T-helper 2 cell treated with Interferon-gamma antibody and Interleukin-4, amounts not matched to agents 5 μg/mL and 100 μg/mL, for 36 hours (primary cell): ENCODE measurements around the gene EPHX1.
"Not testable (repeated sequence)": the region's sequence is repeated elsewhere in the genome, so short reads cannot be mapped to it uniquely, and the experiment has no call there.

Source experiments
- DNase-seq: peaks from one replicate; pipeline ENCODE4 v3.0.0; 2021; ENCODE audit warnings: low spot score
- H3K27ac Mint-ChIP-seq: one replicate; pipeline ENCODE4 v1.8.0; 2021; ENCODE audit warnings: mild to moderate bottlenecking, mixed read lengths
- H3K27me3 Mint-ChIP-seq: one replicate; pipeline ENCODE4 v1.8.0; 2021; ENCODE audit warnings: low read depth, mixed read lengths
- H3K36me3 Mint-ChIP-seq: one replicate; pipeline ENCODE4 v1.8.0; 2021; ENCODE audit warnings: low read depth, mixed read lengths
- H3K4me1 Mint-ChIP-seq: one replicate; pipeline ENCODE4 v1.8.0; 2021; ENCODE audit warnings: low read depth, mixed read lengths
- H3K4me3 Mint-ChIP-seq: one replicate; pipeline ENCODE4 v1.8.0; 2022; ENCODE audit warnings: mild to moderate bottlenecking, moderate library complexity, mixed read lengths
- H3K9me3 Mint-ChIP-seq: one replicate; pipeline ENCODE4 v1.8.0; 2021; ENCODE audit warnings: mixed read lengths

The EPHX1 gene

DNA sequence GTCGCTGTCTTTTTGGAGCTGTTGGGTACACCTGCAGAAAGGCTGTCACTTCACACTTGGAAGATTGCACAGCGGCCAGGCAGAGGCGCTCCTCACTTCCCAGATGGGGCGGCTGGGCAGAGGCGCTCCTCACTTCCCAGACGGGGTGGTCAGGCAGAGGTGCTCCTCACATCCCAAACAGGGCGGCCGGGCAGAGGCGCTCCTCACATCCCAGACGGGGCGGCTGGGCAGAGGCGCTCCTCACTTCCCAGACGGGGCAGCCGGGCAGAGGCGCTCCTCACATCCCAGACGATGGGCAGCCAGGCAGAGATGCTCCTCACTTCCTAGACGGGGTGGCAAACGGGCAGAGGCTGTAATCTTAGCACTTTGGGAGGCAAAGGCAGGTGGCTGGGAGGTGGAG is 13.8 kb upstream of the EPHX1 start:
- not testable (repeated sequence) for H3K27ac Mint-ChIP-seq, H3K4me3 Mint-ChIP-seq, H3K27me3 Mint-ChIP-seq, H3K9me3 Mint-ChIP-seq, H3K4me1 Mint-ChIP-seq, DNase-seq
- peaks cover 42% of the 10 kb centered on the region for H3K36me3 Mint-ChIP-seq

DNA sequence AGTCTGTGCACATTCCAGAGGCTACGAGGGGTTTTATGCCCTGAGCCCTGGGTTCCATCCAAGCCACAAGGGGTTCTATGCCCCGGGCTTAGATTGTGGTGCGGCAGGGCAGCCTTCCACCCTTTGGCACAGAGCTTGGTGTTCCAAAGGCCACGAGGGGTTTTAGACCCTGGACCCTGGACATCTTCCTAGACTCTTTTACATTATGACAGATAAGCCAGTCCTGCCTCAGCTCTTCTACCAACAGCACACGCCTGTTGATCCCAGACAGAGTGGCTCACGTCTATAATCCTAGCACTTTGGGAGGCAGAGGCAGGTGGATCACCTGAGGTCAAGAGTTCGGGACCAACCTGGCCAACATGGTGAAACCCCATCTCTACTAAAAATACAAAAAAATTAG is 8.8 kb upstream of the EPHX1 start:
- H3K36me3 Mint-ChIP-seq, H3K4me3 Mint-ChIP-seq, H3K9me3 Mint-ChIP-seq, DNase-seq, H3K27me3 Mint-ChIP-seq, H3K4me1 Mint-ChIP-seq, H3K27ac Mint-ChIP-seq: not testable (repeated sequence)

DNA sequence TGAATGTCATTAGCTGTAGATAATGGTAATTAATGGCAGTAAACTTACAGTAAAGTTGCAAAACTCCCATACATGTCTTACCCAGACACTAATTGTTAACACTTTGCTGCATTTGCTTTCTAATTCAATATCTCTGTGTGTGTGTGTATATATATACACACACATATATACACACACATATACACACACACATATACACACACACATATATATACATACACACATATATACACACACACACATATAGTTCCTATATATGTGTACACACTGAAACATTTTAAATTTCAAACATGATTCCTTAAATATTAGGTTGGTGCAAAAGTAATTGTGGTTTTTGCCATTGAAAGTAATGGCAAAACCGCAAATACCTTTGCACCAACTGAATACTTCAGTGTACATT is 3.7 kb upstream of the EPHX1 start:
- DNase-seq = no peak
- no peak overlapping the region for H3K4me3 Mint-ChIP-seq
- H3K27me3 Mint-ChIP-seq = peaks cover 13% of the 10 kb centered on the region
- H3K36me3 Mint-ChIP-seq = no peaks in the 10 kb centered on the region
- H3K9me3 Mint-ChIP-seq = no peaks in the 10 kb centered on the region
- H3K4me1 Mint-ChIP-seq = peaks cover 7% of the 10 kb centered on the region
- no peak overlapping the region for H3K27ac Mint-ChIP-seq

DNA sequence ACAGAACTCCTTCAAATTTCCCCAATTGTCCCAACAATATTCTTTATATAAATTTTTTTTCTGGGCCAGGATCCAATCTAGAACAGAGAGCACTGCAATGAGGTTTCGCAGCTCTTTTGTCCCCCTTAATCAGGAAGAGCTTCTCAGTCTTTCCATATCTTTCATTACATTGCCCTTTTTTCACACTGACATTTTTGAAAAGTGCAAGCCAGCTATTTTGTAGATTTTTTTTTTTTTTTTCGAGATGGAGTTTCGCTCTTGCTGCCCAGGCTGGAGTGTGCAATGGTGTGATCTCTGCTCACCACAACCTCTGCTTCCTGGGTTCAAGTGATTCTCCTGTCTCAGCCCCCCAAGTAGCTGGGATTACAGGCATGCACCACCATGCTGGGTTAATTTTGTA is 3.2 kb upstream of the EPHX1 start:
- not testable (repeated sequence) for H3K36me3 Mint-ChIP-seq, DNase-seq, H3K4me3 Mint-ChIP-seq, H3K9me3 Mint-ChIP-seq, H3K27ac Mint-ChIP-seq, H3K4me1 Mint-ChIP-seq
- H3K27me3 Mint-ChIP-seq = peaks cover 14% of the 10 kb centered on the region

DNA sequence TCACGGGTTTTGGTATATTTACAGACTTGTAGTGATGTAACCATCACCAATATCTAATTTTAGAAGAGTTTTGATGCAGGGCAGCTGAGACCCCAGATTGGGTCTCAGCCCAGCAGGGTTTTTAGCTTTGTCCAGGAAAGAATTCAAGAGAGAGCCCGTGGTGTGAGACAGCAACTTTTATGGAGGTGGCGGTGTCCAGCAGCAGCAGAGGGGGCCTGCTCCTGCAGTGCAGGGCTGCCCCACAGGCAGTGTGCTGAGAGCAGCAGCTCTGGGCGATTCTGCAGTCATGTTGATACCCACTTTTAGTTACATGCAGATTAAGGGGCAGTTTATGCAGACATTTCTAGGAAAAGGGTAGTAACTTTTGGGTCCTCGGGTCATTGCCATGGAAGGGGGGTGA is 1.8 kb upstream of the EPHX1 start:
- Mint-ChIP-seq H3K4me1 (peaks cover 7% of the 10 kb centered on the region), H3K36me3 (no peaks in the 10 kb centered on the region), H3K9me3 (no peaks in the 10 kb centered on the region), H3K27me3 (peaks cover 17% of the 10 kb centered on the region), H3K4me3 (no peak overlapping the region), H3K27ac (no peak overlapping the region)
- DNase-seq = no peak

DNA sequence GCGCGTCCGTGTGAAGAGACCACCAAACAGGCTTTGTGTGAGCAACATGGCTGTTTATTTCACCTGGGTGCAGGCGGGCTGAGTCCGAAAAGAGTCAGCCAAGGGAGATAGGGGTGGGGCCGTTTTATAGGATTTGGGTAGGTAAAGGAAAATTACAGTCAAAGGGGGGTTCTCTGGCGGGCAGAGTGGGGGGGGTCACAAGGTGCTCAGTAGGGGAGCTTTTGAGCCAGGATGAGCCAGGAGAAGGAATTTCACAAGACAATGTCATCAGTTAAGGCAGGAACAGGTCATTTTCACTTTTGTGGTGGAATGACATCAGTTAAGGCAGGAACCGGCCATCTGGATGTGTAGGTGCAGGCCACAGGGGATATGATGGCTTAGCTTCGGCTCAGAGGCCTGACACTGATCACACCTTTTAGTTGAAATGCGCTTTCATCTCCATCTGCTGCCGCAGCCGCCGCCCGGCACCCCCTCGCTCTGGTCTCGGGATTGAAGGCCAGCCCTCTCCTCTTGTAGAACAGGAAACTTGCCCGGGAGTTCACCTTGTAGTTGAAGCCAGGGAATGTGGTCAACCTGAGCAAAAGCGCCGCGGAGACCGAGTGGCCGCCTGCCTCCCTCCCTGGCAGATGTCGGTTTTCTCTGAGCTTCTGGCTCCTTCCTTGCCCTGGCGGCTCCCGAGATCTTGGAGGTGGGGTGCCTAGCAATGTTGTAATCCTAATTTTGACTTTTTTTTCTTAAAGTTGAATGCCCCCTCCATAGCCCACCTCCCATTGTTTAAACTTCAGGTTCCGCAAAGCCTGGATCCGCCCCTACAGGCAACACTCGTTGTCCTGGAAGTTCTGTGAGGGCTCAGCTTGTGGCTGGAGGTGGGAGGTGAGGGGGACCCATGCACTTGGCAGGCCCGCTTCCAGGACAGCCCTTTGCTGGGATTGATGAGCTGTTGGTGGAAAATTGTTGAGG is 935 bp downstream of the EPHX1 start:
- not testable (repeated sequence) for H3K36me3 Mint-ChIP-seq, H3K27ac Mint-ChIP-seq, H3K4me1 Mint-ChIP-seq, H3K9me3 Mint-ChIP-seq, DNase-seq
- Mint-ChIP-seq H3K27me3 (peaks cover 17% of the 10 kb centered on the region), H3K4me3 (peak overlapping the region; percentile 83)

DNA sequence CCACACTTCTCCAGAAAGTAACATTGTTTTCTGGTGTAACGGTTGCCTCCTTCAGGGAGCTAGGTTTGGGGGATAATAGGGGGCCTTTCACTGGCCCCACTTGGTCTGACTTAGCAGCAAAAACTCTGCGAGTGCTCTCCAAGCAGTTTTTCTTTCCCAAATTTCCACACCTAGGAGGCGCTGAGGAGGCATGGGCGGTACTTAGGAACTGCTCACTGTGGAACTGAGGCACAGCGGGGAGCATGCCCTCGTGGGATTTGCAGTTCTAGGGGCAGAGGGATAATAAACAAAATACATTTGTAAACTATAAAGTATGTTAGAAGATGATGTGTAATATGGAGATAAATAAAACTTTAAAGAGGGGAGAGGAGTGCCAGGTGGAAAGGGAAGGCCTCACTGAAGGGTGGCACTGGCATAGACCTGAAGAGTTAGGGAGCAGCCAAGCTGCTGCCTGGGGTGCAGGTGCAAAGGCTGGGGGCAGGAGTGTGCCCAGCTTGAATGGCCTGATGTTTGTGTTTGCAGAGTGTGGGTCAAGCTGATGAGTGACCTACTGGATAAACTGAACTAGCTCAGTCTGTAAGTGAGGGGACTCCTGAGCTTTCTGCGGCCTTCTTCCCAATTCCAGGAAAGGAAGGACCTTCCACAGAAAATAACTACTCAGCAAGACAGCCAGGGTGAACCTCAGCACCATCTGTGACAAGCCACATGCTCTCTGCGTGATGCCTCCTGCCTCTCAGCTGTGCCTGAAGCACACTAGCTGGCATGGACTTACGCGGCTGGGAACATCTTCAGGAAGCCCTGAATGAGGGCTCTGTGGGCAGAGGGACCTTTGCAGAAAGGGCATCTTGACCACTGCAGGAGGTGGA is 1.9 kb downstream of the EPHX1 start:
- Mint-ChIP-seq H3K36me3 (no peaks in the 10 kb centered on the region), H3K4me3 (no peak overlapping the region), H3K9me3 (no peaks in the 10 kb centered on the region), H3K4me1 (peaks cover 7% of the 10 kb centered on the region), H3K27ac (no peak overlapping the region), H3K27me3 (peaks cover 17% of the 10 kb centered on the region)
- DNase-seq = no peak

DNA sequence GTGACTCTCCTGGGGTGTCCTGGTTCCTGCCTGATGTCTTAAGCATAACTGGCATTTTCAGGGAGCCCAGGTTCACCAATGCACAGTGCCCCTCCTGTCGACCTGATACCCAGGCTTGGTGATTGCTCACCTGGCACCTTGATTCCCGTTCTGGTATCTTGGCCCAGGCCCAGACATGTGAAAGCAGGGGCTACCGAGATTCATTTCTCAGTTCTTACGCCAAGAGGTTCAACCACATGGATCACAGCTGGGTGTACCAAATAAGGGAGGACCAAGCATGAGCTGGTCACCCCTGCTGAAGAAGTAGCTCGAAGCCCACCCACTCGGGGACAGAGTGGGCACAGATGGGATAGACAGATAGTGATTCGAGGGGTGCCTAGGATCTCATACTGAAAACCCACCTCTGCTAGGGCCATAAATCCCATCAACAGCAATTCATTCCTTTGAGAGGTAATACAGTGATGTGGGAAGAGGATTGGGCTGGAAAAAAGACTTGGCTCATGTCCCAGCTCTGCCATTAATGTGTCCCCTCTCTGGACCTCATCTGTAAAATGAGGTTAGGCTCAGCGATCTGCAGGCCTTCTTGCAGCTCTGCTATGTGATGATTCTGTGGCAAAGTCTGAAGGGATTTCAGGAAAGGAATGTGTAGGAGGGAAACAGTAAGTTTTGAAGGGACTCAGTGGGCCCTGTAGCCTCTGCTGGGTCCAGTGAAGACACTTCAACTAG is 2.7 kb downstream of the EPHX1 start:
- no peak overlapping the region for H3K4me3 Mint-ChIP-seq
- peaks cover 9% of the 10 kb centered on the region for H3K4me1 Mint-ChIP-seq
- DNase-seq = no peak
- peaks cover 17% of the 10 kb centered on the region for H3K27me3 Mint-ChIP-seq
- H3K9me3 Mint-ChIP-seq = no peaks in the 10 kb centered on the region
- no peak overlapping the region for H3K27ac Mint-ChIP-seq
- H3K36me3 Mint-ChIP-seq = no peaks in the 10 kb centered on the region

DNA sequence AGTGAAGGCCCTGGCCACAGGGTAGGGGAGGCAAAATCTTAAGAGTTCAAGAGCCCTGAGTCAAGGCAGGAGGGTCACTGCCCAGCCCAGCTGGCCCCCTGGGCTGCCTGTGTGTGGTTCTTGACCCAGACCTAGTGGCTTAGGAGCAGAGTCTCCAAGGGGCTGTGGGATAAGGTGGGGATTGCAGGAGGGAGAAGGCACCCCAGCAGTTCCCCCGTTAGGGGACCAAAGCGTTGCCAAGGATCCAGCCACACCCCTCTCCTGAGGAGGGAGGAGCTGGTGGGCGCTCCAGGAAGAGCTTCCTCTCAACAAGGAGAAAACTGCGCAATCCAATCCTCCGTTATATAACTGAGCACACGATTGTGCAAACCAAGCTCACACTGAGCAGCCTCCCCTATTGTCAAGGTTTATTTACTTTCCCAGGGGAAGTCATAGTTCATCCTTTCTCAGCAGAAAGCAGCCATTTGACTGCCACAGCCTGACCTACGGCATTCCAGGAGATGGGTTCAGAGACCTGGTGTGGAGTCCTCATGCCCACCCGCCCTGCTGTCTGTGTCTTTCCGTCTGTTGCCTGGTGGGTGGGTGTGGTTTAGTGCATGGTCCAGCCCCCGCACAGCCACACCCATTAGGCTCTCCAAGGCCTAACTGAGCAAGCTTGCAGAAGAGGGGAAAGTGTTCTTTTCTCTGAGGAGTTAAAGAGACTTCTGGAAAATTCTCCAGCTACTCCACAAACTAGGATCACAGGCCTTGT is 3.5 kb downstream of the EPHX1 start:
- Mint-ChIP-seq H3K27ac (no peak overlapping the region), H3K9me3 (no peaks in the 10 kb centered on the region), H3K4me1 (peaks cover 11% of the 10 kb centered on the region), H3K36me3 (no peaks in the 10 kb centered on the region), H3K4me3 (no peak overlapping the region), H3K27me3 (peaks cover 17% of the 10 kb centered on the region)
- DNase-seq = no peak

DNA sequence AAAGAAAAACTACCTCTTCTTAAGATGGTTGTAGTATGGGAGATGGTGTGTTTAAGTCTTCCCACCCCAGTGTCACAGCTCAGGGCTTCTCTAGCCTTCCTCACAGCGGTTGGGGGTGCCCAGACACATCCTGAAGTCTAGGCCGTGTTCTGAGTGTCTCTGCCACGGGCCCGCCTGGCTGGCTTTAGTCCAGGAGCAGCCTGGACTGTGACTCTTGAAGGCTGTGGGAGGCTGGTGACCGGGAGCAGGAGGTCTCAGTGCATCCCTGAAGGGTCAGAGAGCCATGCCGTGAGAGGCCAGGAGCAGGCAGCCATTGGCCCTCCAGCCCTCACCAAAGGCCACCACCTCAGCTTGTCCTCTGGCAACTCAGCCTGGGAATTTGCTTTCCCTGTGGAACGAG is 4.5 kb downstream of the EPHX1 start:
- no peak overlapping the region for H3K4me3 Mint-ChIP-seq
- H3K36me3 Mint-ChIP-seq = no peaks in the 10 kb centered on the region
- no peaks in the 10 kb centered on the region for H3K9me3 Mint-ChIP-seq
- DNase-seq = no peak
- peaks cover 10% of the 10 kb centered on the region for H3K4me1 Mint-ChIP-seq
- no peak overlapping the region for H3K27ac Mint-ChIP-seq
- H3K27me3 Mint-ChIP-seq = peaks cover 17% of the 10 kb centered on the region

DNA sequence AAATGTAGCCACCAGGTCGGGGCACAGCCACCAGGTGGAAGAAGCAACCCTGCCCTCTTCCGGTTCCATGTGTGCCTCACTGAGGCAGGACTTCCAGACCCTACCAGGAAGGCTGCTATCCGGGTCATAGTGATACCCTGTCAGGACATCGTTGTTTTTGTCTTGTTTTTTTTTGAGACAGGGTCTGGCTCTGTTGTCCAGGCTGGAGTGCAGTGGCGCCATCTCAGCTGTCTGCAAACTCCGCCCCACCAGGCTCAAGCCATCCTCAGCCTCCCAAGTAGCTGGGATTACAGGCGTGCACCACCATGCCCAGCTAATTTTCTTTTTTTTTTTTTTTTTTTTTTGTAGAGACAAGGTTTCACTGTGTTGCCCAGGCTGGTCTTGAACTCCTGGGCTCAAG is 5.2 kb downstream of the EPHX1 start:
- peaks cover 13% of the 10 kb centered on the region for H3K27me3 Mint-ChIP-seq
- not testable (repeated sequence) for H3K9me3 Mint-ChIP-seq, DNase-seq, H3K4me3 Mint-ChIP-seq, H3K4me1 Mint-ChIP-seq, H3K36me3 Mint-ChIP-seq, H3K27ac Mint-ChIP-seq

DNA sequence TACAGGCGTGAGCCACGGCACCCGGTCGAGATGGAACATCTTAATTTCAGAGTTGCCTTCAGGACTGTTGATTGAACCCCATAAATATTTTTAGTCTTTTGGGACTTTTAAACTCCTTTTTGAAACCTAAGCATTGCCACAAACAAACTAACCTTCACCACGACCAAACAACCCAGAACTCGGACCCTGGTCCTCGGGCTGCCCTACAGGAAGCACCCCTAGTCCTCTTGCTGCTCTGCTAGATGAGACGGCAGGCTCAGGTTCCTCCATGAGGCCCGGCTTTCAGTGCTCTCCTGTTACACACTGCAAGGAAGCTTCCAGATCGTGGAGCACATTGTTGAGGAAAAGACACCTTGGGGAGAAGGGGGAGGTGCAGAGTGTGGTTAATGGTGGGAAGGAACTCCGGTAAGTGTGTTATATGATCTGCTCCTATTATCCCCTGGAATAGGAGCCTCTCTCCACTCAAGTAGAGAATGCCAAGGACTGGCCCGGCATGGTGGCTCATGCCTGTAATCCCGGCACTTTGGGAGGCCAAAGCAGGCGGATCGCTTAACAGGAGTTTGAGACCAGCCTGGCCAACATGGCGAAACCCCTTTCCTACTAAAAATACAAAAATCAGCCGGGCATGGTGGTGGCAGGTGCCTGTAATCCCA is 5.7 kb downstream of the EPHX1 start:
- Mint-ChIP-seq H3K36me3 (no peaks in the 10 kb centered on the region), H3K4me3 (no peak overlapping the region), H3K27me3 (peaks cover 9% of the 10 kb centered on the region), H3K9me3 (no peaks in the 10 kb centered on the region), H3K27ac (no peak overlapping the region), H3K4me1 (peaks cover 5% of the 10 kb centered on the region)
- DNase-seq = no peak
